ENCODE measurements around the gene IRX6. TPM values are rescaled to one million over a fixed set of nuclear protein-coding genes. Genes with fewer than 3 reads are reported as not detected.

IRX6 gene
- polyA plus RNA-seq, 1 donor (not counting 4 experiments of a cell fraction or from before 2014, with no cell fraction given), result not detected

DNA sequence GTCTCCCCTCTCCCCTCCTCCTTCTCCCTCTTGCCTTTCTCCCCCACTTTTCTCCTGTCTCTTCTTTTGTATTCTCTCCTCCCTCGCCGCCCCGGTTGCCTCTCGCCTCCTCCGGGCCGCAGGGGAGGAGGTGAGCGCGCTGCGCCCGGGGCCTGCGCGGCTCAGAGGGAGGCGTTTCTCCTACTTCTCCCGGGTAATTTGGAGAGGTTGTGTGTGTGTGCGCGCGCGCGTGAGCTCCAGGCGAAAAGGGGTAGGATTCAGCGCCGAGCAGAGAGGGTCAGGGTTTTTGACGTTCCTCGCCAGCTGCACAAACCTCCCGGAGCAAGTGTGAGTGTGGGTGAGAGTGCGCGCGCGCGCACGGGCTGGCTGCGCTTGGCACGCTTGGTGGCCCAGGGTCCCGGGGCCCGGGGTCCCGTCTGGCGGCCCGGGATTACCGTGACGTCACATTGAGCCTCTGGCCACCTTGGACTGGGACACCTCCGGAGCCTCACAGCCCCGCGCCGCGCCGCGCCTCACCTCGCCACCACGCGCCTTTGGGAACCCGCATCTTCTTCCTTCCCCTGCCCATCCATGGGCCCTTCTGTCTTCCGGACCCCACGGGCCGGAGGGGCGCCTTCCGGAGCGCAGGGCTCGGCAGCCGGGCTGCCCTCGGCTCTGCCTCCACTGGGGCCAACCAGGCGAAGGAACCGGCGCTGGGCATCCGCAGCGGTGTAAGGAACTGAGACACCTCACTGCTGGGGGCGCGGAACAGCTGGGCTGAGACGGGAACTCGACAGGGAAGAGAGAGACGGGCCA lies 479 bp downstream of the IRX6 start:
- Histone ChIP-seq H3K79me2 (ENCODE audit: control insufficient read depth, insufficient read depth, low read length) (no peaks in the 10 kb centered on the region), H3K4me2 (ENCODE audit: control insufficient read depth, extremely low read depth, insufficient read depth, low read depth, low read length) (no peak overlapping the region), H3K9me3 (ENCODE audit: control insufficient read depth, low read depth, low read length) (no peaks in the 10 kb centered on the region), H3K27me3 (ENCODE audit: control insufficient read depth, extremely low read depth, insufficient read depth, low read length) (peaks cover 34% of the 10 kb centered on the region), H3K36me3 (ENCODE audit: control insufficient read depth in 2 of 2, extremely low read depth in 1 of 2, insufficient read depth in 2 of 2, low read length in 2 of 2) (no peaks in the 10 kb centered on the region), H2AFZ (ENCODE audit: control insufficient read depth, low read length) (no peak overlapping the region), H3K27ac (ENCODE audit: control insufficient read depth, insufficient read depth, low read length) (no peak overlapping the region), H4K20me1 (ENCODE audit: control insufficient read depth, extremely low read depth, insufficient read depth, low read length) (no peaks in the 10 kb centered on the region), H3K4me1 (ENCODE audit: control insufficient read depth, extremely low read depth, insufficient read depth, low read length) (no peaks in the 10 kb centered on the region), H3K4me3 (ENCODE audit: control insufficient read depth in 2 of 3, extremely low read depth in 1 of 3, insufficient read depth in 2 of 3, low read depth in 1 of 3, low read length in 3 of 3) (no peak overlapping the region), H3K9me1 (ENCODE audit: control insufficient read depth, extremely low read depth, insufficient read depth, low read length) (no peaks in the 10 kb centered on the region), H3K9ac (ENCODE audit: control insufficient read depth, extremely low read depth, insufficient read depth, low read length) (no peak overlapping the region)
- no peak for FAIRE-seq
- TF ChIP-seq EZH2 (IDR thresholded peaks at IDR 0.05; ENCODE audit: low read length), result no peak
- TF ChIP-seq, protein P1, sequence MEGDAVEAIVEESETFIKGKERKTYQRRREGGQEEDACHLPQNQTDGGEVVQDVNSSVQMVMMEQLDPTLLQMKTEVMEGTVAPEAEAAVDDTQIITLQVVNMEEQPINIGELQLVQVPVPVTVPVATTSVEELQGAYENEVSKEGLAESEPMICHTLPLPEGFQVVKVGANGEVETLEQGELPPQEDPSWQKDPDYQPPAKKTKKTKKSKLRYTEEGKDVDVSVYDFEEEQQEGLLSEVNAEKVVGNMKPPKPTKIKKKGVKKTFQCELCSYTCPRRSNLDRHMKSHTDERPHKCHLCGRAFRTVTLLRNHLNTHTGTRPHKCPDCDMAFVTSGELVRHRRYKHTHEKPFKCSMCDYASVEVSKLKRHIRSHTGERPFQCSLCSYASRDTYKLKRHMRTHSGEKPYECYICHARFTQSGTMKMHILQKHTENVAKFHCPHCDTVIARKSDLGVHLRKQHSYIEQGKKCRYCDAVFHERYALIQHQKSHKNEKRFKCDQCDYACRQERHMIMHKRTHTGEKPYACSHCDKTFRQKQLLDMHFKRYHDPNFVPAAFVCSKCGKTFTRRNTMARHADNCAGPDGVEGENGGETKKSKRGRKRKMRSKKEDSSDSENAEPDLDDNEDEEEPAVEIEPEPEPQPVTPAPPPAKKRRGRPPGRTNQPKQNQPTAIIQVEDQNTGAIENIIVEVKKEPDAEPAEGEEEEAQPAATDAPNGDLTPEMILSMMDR (optimal IDR thresholded peaks at IDR 0.05 in 1 of 3, IDR thresholded peaks at IDR 0.05 in 1 of 3, conservative IDR thresholded peaks at IDR 0.05 in 1 of 3; ENCODE audit: extremely low read depth in 1 of 3, insufficient read depth in 2 of 3, low read length in 3 of 3), result no peak
- dilution Hi-C loops (cut with MboI; ENCODE audit: extremely low pct_ligation_motif_present, low sequenced_read_pairs), result no loop called here
- no peak for DNase-seq (ENCODE audit: low read depth, low spot score)

DNA sequence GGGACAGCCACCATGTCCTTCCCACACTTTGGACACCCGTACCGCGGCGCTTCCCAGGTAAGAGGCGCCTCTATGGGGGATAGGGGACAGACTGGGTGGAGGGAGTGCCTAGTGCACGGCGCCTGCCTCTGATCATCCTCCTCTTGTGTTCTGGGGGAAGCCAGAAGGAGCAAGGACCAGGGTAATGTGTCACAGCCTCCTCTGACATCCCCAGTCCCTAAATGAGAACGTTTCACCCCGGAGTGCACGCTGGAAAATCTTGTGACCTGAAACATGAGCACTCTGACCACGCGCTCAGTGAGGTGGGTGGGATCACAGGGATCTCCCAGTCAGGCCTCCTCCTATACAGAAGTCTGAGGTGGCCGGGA lies 1.1 kb downstream of the IRX6 start:
- Histone ChIP-seq H3K36me3 (ENCODE audit: control insufficient read depth in 2 of 2, extremely low read depth in 1 of 2, insufficient read depth in 2 of 2, low read length in 2 of 2) (no peaks in the 10 kb centered on the region), H3K9me3 (ENCODE audit: control insufficient read depth, low read depth, low read length) (no peaks in the 10 kb centered on the region), H3K4me2 (ENCODE audit: control insufficient read depth, extremely low read depth, insufficient read depth, low read depth, low read length) (no peak overlapping the region), H3K79me2 (ENCODE audit: control insufficient read depth, insufficient read depth, low read length) (no peaks in the 10 kb centered on the region), H4K20me1 (ENCODE audit: control insufficient read depth, extremely low read depth, insufficient read depth, low read length) (no peaks in the 10 kb centered on the region), H3K4me1 (ENCODE audit: control insufficient read depth, extremely low read depth, insufficient read depth, low read length) (no peaks in the 10 kb centered on the region), H3K9ac (ENCODE audit: control insufficient read depth, extremely low read depth, insufficient read depth, low read length) (no peak overlapping the region), H3K9me1 (ENCODE audit: control insufficient read depth, extremely low read depth, insufficient read depth, low read length) (no peaks in the 10 kb centered on the region), H3K27me3 (ENCODE audit: control insufficient read depth, extremely low read depth, insufficient read depth, low read length) (peaks cover 34% of the 10 kb centered on the region), H2AFZ (ENCODE audit: control insufficient read depth, low read length) (no peak overlapping the region), H3K4me3 (ENCODE audit: control insufficient read depth in 2 of 3, extremely low read depth in 1 of 3, insufficient read depth in 2 of 3, low read depth in 1 of 3, low read length in 3 of 3) (no peak overlapping the region), H3K27ac (ENCODE audit: control insufficient read depth, insufficient read depth, low read length) (no peak overlapping the region)
- DNase-seq (ENCODE audit: low read depth, low spot score), result no peak
- no peak for FAIRE-seq
- TF ChIP-seq EZH2 (IDR thresholded peaks at IDR 0.05; ENCODE audit: low read length), result no peak
- TF ChIP-seq, protein P1 (optimal IDR thresholded peaks at IDR 0.05 in 1 of 3, IDR thresholded peaks at IDR 0.05 in 1 of 3, conservative IDR thresholded peaks at IDR 0.05 in 1 of 3; ENCODE audit: extremely low read depth in 1 of 3, insufficient read depth in 2 of 3, low read length in 3 of 3), result no peak
- dilution Hi-C loops (cut with MboI; ENCODE audit: extremely low pct_ligation_motif_present, low sequenced_read_pairs), result no loop called here

All from keratinocyte (primary cell).